ENCODE results near the gene JMJD4. TPM values are rescaled to one million over a fixed set of nuclear protein-coding genes. Genes with fewer than 3 reads are reported as not detected.

JMJD4 gene
- total RNA-seq, 1 donor from 2014 or later, result 26.6 TPM

DNA sequence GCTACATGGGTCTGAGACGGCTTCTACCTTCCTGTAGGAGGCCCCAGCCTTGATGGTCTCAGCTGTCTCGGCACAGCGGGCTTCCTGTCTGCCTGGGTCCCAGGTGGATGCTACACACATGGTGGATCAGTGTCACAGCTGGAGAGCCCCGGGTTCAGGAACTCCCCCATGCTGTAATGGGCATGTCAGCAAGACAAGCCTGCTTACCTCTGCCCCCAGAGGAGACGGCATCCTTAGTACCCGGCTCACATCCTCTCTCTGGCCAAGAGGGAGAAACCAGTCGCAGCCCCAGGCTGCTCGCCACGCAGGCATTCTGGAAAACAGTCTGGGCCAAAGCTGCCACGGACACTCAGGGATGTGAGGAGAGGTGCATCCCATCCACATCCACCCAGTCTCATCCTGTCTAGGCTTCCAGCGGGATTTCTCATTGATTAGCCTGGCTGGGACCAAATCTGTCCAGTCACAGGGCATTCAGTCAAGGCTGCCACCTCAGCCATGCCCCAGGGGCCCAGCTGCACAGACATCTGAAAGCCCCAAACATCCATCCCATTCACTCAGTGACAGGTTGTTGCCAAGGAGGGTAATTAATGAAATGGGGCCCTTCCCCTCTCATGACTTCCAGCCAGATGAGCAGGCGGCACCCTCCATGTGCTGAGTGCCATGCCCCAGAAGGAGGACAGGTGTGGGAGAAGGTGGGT is 10.6 kb upstream of the JMJD4 start:
- DNase-seq, result no peak
- Mint-ChIP-seq H3K4me1 (ENCODE audit: low read depth, unreplicated experiment) (peaks cover 7% of the 10 kb centered on the region), H3K27ac (ENCODE audit: unreplicated experiment) (no peak overlapping the region), H3K4me3 (ENCODE audit: unreplicated experiment) (no peak overlapping the region), H3K9me3 (ENCODE audit: unreplicated experiment) (peaks cover 4% of the 10 kb centered on the region), H3K27me3 (ENCODE audit: unreplicated experiment) (peaks cover 6% of the 10 kb centered on the region), H3K36me3 (ENCODE audit: unreplicated experiment) (no peaks in the 10 kb centered on the region)
- TF ChIP-seq CTCF (IDR thresholded peaks at IDR 0.05; ENCODE audit: partially characterized antibody, unreplicated experiment), result no peak

- Mint-ChIP-seq H3K4me1 (ENCODE audit: low read depth, unreplicated experiment) (peaks cover 7% of the 10 kb centered on the region), H3K27me3 (ENCODE audit: unreplicated experiment) (peaks cover 9% of the 10 kb centered on the region), H3K36me3 (ENCODE audit: unreplicated experiment) (no peaks in the 10 kb centered on the region), H3K4me3 (ENCODE audit: unreplicated experiment) (no peak overlapping the region), H3K9me3 (ENCODE audit: unreplicated experiment) (peaks cover 4% of the 10 kb centered on the region), H3K27ac (ENCODE audit: unreplicated experiment) (no peak overlapping the region)
- no peak for DNase-seq
- TF ChIP-seq CTCF (IDR thresholded peaks at IDR 0.05; ENCODE audit: partially characterized antibody, unreplicated experiment), result no peak
These were observed 9.6 kb upstream of the JMJD4 start for GRCh38 chr1:227744668-227745067.

DNA sequence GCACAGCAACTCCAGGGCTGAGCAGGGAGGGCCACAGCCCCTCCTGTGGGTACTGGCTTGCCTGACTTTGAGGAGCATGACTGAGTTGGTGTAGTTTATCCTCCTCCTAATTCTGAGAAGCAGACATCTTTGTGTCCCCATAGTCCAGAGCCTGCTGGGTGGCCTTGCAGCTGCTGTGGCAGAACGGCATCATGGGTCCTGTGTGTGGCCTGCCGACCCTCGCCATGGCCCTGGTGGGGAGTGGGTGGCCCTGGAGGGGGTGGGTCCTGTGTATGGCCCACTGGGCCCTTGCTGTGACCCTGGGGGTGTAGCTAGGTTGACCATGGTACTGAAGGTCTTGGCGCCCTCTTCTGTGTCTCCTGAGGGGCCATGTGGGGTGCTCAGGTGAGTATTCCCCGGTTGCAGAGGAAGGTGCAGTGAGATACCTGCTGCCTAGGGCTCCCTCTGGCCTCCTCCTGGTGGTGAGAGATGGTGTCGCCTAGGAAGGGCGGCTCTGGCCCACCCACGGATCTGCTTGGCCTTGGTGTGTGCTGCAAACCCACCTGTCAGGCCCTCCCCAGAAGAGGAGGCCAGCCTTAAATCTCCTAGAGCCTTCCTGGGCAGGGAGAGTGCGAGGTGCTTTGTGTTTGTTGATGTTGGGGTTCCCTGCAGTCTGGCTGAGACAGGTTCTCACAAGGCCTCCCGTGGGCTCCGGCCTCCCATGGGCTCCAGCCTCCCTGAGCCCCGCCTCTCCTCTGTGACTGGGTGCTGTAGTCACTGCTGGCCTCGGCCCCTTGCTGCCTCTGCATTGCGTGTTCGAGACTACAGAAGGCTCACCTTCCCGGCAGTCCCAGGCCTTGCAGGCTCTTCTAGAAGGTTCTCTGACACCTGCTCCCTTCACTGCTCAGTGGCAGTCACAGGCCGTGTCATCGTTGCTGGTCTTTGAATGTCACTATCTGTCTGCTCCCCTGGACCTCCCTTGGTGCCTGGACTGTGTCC is 7.9 kb upstream of the JMJD4 start:
- no peak for DNase-seq
- Mint-ChIP-seq H3K4me1 (ENCODE audit: low read depth, unreplicated experiment) (peaks cover 7% of the 10 kb centered on the region), H3K27me3 (ENCODE audit: unreplicated experiment) (peaks cover 4% of the 10 kb centered on the region), H3K4me3 (ENCODE audit: unreplicated experiment) (no peak overlapping the region), H3K27ac (ENCODE audit: unreplicated experiment) (no peak overlapping the region), H3K9me3 (ENCODE audit: unreplicated experiment) (peaks cover 4% of the 10 kb centered on the region), H3K36me3 (ENCODE audit: unreplicated experiment) (no peaks in the 10 kb centered on the region)
- TF ChIP-seq CTCF (IDR thresholded peaks at IDR 0.05; ENCODE audit: partially characterized antibody, unreplicated experiment), result peak; percentile 15

DNA sequence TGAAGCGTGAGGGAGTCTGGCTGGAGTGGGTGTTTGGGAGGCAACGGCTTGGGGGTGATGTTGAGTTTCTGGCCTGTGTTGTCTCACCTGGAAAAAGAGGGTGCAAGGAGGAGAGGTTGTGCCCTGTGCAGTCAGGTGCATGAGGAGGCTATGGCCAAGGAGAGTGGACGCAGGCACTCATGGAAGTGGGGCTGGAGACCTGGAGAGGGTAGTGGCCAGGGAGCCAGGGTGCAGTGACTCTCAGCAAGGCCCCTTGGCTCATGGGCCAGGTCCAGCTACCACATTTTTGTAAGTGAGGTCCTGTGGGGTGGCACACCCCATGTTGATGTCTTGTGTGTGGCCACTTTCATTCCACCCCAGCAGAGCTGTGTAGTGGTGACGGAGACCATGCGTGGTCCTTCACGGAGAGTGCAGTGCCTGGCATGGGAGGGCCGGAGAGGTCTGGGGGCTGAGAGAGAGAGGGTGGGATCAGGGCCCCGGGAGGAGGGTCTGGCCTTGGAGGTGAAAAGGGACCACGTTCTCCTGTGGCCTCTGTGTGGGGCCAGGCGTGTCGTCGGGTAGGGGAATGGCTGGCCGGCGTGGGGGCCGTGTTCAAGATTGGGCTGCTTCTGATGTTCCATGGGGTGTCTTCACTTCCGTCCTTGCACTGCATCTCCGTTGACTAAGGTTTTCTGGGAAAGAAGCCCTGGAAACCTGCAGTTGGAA is 6.2 kb upstream of the JMJD4 start:
- Mint-ChIP-seq H3K27me3 (ENCODE audit: unreplicated experiment) (peaks cover 4% of the 10 kb centered on the region), H3K4me3 (ENCODE audit: unreplicated experiment) (no peak overlapping the region), H3K9me3 (ENCODE audit: unreplicated experiment) (no peaks in the 10 kb centered on the region), H3K36me3 (ENCODE audit: unreplicated experiment) (no peaks in the 10 kb centered on the region), H3K27ac (ENCODE audit: unreplicated experiment) (no peak overlapping the region), H3K4me1 (ENCODE audit: low read depth, unreplicated experiment) (peaks cover 10% of the 10 kb centered on the region)
- no peak for DNase-seq
- TF ChIP-seq CTCF (IDR thresholded peaks at IDR 0.05; ENCODE audit: partially characterized antibody, unreplicated experiment), result no peak

Measured in glutamatergic neuron (in vitro differentiated cells).